ENCODE measurements around the gene DESI1. TPM values are rescaled to one million over a fixed set of nuclear protein-coding genes. Genes with fewer than 3 reads are reported as not detected.

DESI1 gene
- total RNA-seq, 1 donor from 2014 or later: 26.2 TPM

Other genes starting within 250 kb of the DESI1 start
- gene TEF, start 239.1 kb downstream of the DESI1 start, total RNA-seq: 5.7 and 6.8 TPM in 2 replicates
- 44.5 and 45.9 TPM in 2 replicates for gene TOB2, start 174.2 kb downstream of the DESI1 start, total RNA-seq
- 29.0 and 30.9 TPM in 2 replicates for gene PHF5A, start 152.4 kb downstream of the DESI1 start, total RNA-seq
- 71.8 and 77.3 TPM in 2 replicates for gene ACO2, start 151.9 kb downstream of the DESI1 start, total RNA-seq
- gene POLR3H, start 76.6 kb downstream of the DESI1 start, total RNA-seq: 38.2 and 39.7 TPM in 2 replicates
- gene CSDC2, start 60.0 kb downstream of the DESI1 start, total RNA-seq: 5.2 and 5.3 TPM in 2 replicates
- 49.7 and 49.8 TPM in 2 replicates for gene PMM1, start 31.2 kb downstream of the DESI1 start, total RNA-seq
- gene XRCC6, start 252 bp upstream of the DESI1 start, total RNA-seq: 211 and 218 TPM in 2 replicates
- gene SNU13, start 67.8 kb upstream of the DESI1 start, total RNA-seq: 126 and 128 TPM in 2 replicates
- gene MEI1, start 78.5 kb upstream of the DESI1 start, total RNA-seq: not detected in 2 replicates
- 7.8 and 10.0 TPM in 2 replicates for gene CCDC134, start 179.6 kb upstream of the DESI1 start, total RNA-seq
- 114 and 119 TPM in 2 replicates for gene SREBF2, start 212.1 kb upstream of the DESI1 start, total RNA-seq

Measured in osteocyte (in vitro differentiated cells).